Loucy (cell line): ENCODE data around the gene CTRB1.
"Not testable (repeated sequence)": the region's sequence is repeated elsewhere in the genome, so short reads cannot be mapped to it uniquely, and the experiment has no call there.

Experiments used
- EZH2phosphoT487 ChIP-seq: fragments of 200-600 bp; IDR thresholded peaks from 2 replicates; pipeline ENCODE4 v1.6.1; 2018; ENCODE audit warnings: antibody characterized with exemption, mild to moderate bottlenecking, moderate library complexity, borderline replicate concordance
- TF ChIP-seq, protein P1 (sequence below): fragments of 200-600 bp; sonication (generic); conservative IDR thresholded peaks from 2 replicates; pipeline ENCODE4 v1.5.1; 2014; ENCODE audit warnings: mild to moderate bottlenecking, antibody characterized with exemption, low read length

- TF ChIP-seq, protein P1, sequence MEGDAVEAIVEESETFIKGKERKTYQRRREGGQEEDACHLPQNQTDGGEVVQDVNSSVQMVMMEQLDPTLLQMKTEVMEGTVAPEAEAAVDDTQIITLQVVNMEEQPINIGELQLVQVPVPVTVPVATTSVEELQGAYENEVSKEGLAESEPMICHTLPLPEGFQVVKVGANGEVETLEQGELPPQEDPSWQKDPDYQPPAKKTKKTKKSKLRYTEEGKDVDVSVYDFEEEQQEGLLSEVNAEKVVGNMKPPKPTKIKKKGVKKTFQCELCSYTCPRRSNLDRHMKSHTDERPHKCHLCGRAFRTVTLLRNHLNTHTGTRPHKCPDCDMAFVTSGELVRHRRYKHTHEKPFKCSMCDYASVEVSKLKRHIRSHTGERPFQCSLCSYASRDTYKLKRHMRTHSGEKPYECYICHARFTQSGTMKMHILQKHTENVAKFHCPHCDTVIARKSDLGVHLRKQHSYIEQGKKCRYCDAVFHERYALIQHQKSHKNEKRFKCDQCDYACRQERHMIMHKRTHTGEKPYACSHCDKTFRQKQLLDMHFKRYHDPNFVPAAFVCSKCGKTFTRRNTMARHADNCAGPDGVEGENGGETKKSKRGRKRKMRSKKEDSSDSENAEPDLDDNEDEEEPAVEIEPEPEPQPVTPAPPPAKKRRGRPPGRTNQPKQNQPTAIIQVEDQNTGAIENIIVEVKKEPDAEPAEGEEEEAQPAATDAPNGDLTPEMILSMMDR: not testable (repeated sequence)
- not testable (repeated sequence) for TF ChIP-seq EZH2phosphoT487
Observed at GRCh38 chr16:75242436-75243078, 23.8 kb downstream of the CTRB1 start.
